Mucosa of stomach (tissue), 1 donor: ENCODE measurements around the gene ERCC3.

Source experiments
- H3K27me3 ChIP-seq: one replicate; pipeline ENCODE4 v1.7.0; 2013; ENCODE audit warnings: mild to moderate bottlenecking, low read length; ENCODE audit not compliant: control insufficient read depth, insufficient read depth
- H3K36me3 ChIP-seq: one replicate; pipeline ENCODE4 v1.7.0; 2013; ENCODE audit warnings: low read length; ENCODE audit not compliant: control insufficient read depth, insufficient read depth
- H3K4me1 ChIP-seq: one replicate; pipeline ENCODE4 v1.7.0; 2013; ENCODE audit warnings: mild to moderate bottlenecking, low read length; ENCODE audit not compliant: control insufficient read depth, insufficient read depth
- H3K4me3 ChIP-seq: one replicate; pipeline ENCODE4 v1.7.0; 2013; ENCODE audit warnings: low read length
- H3K9ac ChIP-seq: one replicate; pipeline ENCODE4 v1.7.0; 2013; ENCODE audit warnings: mild to moderate bottlenecking, low read length, moderate library complexity
- H3K9me3 ChIP-seq: one replicate; pipeline ENCODE4 v1.7.0; 2013; ENCODE audit warnings: mild to moderate bottlenecking, low read length, moderate library complexity; ENCODE audit not compliant: control insufficient read depth
- donor health status: Pancreatic carcinoma.

ERCC3 gene

DNA sequence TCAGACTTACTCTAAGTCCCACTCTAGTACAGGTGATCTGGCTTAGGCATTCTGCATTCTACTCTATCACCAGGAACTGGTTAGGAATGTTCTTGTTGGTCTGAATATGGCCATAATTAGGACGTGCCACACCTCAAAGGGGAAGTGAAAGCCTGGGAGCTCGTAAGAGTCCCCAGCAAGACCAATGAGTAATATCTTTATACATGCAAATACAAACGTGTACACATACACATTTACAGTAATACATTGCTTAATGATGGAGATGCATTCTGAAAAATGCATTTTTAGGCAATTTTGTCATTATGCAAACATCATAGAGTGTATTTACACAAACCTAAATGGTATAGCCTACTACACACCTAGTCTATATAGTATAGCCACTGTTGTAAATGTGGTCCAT is 19.5 kb upstream of the ERCC3 start:
- H3K9ac ChIP-seq, result no peak overlapping the region
- no peak overlapping the region for H3K4me3 ChIP-seq
- peaks cover 6% of the 10 kb centered on the region for H3K4me1 ChIP-seq
- no peaks in the 10 kb centered on the region for H3K27me3 ChIP-seq
- H3K36me3 ChIP-seq, result no peaks in the 10 kb centered on the region
- H3K9me3 ChIP-seq, result no peaks in the 10 kb centered on the region

DNA sequence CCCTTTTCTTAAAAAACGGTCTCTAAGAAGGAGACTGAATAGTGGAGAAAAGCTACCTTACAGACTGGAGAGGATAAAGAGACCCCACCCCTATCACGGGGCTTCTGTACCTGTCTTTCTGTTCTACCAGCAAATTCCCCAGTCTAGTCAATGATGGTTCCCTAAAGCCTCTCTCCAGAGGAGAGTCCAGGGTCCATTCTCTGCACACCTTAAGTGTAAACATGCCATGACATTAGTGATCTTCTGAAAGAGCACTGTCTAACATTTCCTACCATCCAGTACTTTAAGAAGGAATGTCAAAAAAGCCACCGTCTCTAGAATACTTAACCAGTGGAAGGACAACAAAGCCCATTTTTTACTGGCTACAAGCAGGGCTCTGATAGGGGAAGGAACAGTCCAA is 17.0 kb upstream of the ERCC3 start:
- no peaks in the 10 kb centered on the region for H3K9me3 ChIP-seq
- no peak overlapping the region for H3K9ac ChIP-seq
- H3K27me3 ChIP-seq, result no peaks in the 10 kb centered on the region
- no peak overlapping the region for H3K4me3 ChIP-seq
- peaks cover 6% of the 10 kb centered on the region for H3K4me1 ChIP-seq
- no peaks in the 10 kb centered on the region for H3K36me3 ChIP-seq

DNA sequence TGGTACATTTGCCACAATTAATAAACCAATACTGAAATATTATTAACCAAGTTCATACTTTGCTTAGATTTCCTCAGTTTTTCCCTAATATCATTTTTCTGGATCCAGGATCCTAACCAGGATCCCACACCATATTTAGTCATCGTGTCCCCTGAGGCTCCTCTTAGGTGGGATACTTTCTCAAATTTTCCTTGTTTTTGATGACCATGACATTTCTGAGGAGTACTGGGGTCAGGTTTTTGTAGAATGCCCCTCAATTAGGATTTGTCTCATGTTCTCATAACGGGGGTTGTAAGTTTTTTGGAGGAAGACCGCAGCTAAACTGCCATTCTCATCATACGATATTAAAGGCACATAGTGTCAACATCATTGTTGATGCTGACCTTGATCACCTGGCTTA is 15.5 kb upstream of the ERCC3 start:
- Histone ChIP-seq H3K4me3 (no peak overlapping the region), H3K36me3 (no peaks in the 10 kb centered on the region), H3K27me3 (no peaks in the 10 kb centered on the region), H3K9ac (no peak overlapping the region), H3K9me3 (no peaks in the 10 kb centered on the region), H3K4me1 (no peaks in the 10 kb centered on the region)

DNA sequence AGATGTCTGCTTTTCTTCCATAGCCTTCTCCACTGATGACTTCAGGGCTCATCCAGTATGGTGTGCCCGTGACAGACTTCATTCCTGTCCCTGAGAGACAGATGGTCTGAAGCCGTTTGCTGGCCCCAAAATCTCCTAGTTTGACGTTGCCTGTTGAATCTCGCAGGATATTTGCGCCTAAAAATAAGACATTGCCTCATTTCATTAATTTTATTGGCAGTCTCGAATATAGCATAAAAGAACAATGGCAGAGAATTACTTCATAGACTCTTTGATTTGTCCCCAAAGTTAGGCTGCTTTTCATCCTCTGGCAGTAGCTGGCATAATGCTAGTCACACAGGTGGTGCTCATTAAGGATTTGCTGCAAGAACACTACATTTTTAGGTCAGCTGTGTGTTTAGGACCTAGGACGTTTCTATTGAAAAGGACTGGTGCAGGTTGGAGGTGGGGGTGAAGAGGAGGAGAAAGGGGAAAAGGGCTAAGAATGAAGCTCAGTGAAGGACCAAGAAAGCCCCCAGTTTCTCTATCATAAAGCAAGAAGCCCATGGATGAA is 14.7 kb upstream of the ERCC3 start:
- H3K4me1 ChIP-seq, result no peaks in the 10 kb centered on the region
- H3K27me3 ChIP-seq, result no peaks in the 10 kb centered on the region
- H3K9me3 ChIP-seq, result no peaks in the 10 kb centered on the region
- no peaks in the 10 kb centered on the region for H3K36me3 ChIP-seq
- H3K4me3 ChIP-seq, result no peak overlapping the region
- no peak overlapping the region for H3K9ac ChIP-seq

DNA sequence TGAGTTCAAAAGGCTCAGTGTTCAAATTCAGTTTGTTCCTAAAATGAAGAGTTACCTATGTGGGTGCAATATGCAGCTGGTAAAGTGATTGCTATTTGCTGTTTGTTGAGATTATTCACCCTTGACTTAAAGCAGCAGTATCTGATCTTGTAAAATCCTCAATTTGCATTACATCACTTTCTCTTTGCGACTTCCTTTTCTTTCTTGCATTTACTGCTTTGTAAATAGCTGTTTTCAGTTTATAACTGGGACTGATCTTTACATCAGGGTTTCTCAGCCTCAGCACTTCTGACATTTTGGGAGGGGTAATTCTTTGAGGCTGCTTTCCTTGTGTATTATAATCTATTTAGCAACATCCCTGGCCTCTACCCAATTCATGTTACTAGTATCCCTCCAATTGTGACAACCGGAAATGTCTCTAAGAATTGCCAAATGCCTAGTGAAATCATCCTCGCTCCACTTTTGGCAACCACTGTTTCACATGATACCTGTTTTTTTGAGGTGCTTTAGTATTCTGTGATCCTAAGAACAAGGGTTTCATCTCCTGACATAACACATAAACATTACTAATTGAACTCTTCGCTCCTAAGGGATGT is 12.1 kb upstream of the ERCC3 start:
- Histone ChIP-seq H3K27me3 (no peaks in the 10 kb centered on the region), H3K4me3 (no peak overlapping the region), H3K4me1 (no peaks in the 10 kb centered on the region), H3K9me3 (no peaks in the 10 kb centered on the region), H3K36me3 (no peaks in the 10 kb centered on the region), H3K9ac (no peak overlapping the region)

DNA sequence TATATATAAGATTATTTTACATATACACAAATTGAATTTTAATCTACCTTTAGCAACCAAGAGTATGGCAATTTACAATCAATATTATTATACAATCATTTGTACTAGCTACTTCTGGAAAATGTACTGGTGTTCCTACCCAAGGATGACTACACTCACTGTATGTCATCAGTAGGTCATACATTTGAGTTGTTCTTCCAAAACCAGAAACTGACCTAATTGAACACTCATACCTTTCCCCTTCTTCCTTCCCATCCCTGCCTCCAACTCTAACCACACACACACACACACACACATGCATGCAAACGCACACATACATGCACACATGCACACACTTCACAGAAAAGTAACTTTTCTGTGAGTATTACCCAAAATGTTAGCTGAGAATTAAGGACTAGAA is 8.2 kb upstream of the ERCC3 start:
- Histone ChIP-seq H3K4me1 (no peaks in the 10 kb centered on the region), H3K36me3 (no peaks in the 10 kb centered on the region)

DNA sequence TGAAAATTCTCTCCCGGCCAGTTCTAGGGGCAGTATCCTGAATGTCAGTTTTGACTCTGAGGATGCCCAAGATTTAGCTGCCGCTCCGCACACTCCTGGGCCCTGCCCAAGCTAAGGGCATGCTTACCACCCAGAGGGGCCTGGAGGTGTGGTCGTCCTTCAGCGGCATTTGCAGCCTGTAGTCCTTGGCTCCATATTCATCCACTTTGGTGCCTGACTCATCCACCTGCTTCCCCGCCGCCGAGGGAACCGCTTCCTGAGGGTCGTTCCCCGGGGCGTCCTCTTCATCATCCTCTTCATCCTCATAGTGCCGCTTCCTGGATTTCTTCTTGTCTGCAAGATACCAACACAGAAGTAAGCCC is 577 bp downstream of the ERCC3 start:
- peak overlapping the region; percentile 93 for H3K9ac ChIP-seq
- H3K36me3 ChIP-seq, result peaks cover 14% of the 10 kb centered on the region
- H3K9me3 ChIP-seq, result no peaks in the 10 kb centered on the region
- no peaks in the 10 kb centered on the region for H3K27me3 ChIP-seq
- H3K4me1 ChIP-seq, result peaks cover 10% of the 10 kb centered on the region
- peak overlapping the region; percentile 93 for H3K4me3 ChIP-seq

More for the DNA sequence above, 8.2 kb upstream of the ERCC3 start:
- H3K4me3 ChIP-seq, result no peak overlapping the region
- no peak overlapping the region for H3K9ac ChIP-seq
- no peaks in the 10 kb centered on the region for H3K27me3 ChIP-seq
- H3K9me3 ChIP-seq, result no peaks in the 10 kb centered on the region

DNA sequence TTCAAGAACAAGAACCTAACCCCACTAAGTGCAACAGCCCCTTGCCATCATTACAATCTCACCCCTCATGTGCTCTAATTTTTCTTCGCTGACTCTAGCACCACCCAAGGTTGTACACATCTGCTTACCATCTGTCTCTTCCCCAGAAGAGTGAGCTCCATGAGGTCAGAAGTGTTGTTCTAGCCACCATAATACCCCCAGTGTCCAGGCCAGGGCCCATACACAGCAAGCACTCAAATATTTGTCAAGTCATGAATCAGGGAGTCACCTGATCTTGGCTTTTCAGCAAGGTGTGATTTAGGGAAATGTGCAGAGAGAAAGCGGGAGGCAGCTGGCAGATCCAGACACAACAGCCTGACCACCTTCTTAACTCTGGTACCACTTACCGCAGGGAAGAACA is 5.7 kb downstream of the ERCC3 start:
- Histone ChIP-seq H3K27me3 (no peaks in the 10 kb centered on the region), H3K36me3 (peaks cover 14% of the 10 kb centered on the region), H3K4me1 (peaks cover 8% of the 10 kb centered on the region), H3K4me3 (no peak overlapping the region), H3K9me3 (no peaks in the 10 kb centered on the region), H3K9ac (no peak overlapping the region)

DNA sequence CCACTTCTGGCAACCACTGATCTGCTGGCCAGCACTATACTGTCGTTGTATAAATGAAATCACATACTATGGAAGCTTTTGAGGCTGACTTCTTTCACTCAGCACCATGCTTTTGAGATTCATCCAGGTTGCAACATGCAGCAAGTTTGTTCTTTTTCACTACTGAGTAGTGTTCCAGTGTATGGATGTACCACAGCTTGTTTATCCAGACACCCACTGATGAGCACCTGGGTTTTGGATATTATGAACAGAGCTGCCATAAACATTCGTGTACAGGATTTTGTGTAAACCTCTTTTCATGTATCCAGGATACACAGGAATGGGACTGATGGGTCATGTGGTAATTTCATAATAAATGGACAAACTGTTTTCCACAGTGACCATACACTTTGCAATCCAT is 10.7 kb downstream of the ERCC3 start:
- H3K4me3 ChIP-seq, result no peak overlapping the region
- no peaks in the 10 kb centered on the region for H3K9me3 ChIP-seq
- no peaks in the 10 kb centered on the region for H3K36me3 ChIP-seq
- H3K9ac ChIP-seq, result no peak overlapping the region
- no peaks in the 10 kb centered on the region for H3K27me3 ChIP-seq
- H3K4me1 ChIP-seq, result no peaks in the 10 kb centered on the region

DNA sequence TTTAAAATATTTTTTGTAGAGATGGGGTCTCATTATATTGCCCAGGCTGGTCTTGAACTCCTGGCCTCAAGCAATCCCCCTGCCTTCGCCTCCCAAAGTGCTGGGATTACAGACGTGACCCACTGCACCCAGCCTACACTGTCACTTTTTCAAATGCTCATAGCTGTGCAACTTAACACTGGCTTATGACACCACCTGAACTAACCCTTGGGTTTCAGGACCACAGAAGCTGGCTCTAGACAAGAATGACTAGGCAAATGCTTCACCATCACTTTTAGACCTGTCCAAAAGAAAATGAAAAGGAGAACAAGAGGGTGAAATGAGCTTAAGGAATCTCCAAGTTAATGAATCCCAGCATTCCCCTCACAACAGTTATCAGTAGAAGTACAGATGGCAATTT is 13.3 kb downstream of the ERCC3 start:
- Histone ChIP-seq H3K27me3 (no peaks in the 10 kb centered on the region), H3K4me3 (no peak overlapping the region), H3K9ac (no peak overlapping the region), H3K36me3 (peaks cover 9% of the 10 kb centered on the region), H3K9me3 (no peaks in the 10 kb centered on the region), H3K4me1 (no peaks in the 10 kb centered on the region)

DNA sequence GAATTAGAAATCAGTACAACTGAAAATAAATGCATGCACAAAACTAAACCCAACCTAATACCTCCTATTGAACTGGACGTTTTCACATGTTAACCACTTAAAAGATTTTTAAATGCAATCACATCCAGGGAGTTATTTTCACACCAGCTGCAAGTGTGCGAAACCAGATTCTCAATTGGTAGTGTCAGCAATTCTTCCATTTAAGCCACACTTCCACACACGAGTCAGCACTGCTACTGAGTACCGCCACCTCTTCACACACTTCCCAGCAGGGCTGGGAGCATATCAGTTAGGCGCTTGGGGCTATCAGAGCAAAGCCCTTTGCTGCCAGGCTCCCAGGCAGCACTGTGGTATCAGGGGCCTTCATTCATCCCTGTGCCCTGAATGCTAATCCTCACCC is 14.2 kb downstream of the ERCC3 start:
- Histone ChIP-seq H3K36me3 (peaks cover 12% of the 10 kb centered on the region), H3K4me3 (no peak overlapping the region), H3K9ac (no peak overlapping the region), H3K4me1 (no peaks in the 10 kb centered on the region), H3K9me3 (no peaks in the 10 kb centered on the region), H3K27me3 (no peaks in the 10 kb centered on the region)

DNA sequence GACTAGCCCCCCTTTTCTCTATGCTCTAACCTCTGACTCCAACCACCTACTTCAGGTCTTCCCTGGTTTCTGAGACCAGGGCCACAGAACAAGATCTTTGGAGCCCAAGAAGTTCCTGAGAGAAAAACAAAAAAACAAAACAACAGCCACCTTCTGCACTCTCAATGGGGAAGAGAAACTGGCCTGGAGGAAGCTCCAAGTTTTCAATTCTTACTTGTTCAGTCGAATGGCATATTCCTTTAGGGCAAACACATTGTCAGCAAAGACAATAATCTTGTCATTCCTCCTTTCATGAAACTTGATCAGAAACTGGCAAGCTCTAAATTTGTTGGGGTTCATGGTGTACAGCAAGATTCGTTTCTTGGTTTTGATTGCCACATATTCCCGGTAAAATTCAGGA is 15.0 kb downstream of the ERCC3 start:
- Histone ChIP-seq H3K36me3 (peaks cover 12% of the 10 kb centered on the region), H3K4me3 (no peak overlapping the region), H3K9me3 (no peaks in the 10 kb centered on the region), H3K9ac (no peak overlapping the region), H3K27me3 (no peaks in the 10 kb centered on the region), H3K4me1 (no peaks in the 10 kb centered on the region)

DNA sequence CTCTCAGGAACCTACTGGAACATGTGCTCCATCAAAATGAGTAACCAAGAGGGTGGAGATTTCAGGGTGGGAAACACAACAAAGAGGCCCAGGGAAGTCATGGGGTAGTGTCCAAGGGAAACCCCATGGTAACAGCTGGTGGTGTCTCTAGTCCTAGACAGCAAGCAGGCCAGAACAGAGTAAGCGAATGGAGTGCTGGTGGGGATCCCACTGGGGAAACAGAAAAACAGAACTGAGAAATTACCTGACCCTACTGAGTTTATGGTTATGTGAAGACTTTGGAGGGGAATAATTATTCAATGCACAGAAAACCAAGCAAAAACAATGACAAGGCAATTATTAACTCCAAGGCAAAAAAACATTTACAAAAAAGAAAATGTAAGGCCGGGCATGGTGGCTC is 16.9 kb downstream of the ERCC3 start:
- H3K9me3 ChIP-seq, result no peaks in the 10 kb centered on the region
- H3K9ac ChIP-seq, result no peak overlapping the region
- H3K36me3 ChIP-seq, result peaks cover 17% of the 10 kb centered on the region
- no peak overlapping the region for H3K4me3 ChIP-seq
- no peaks in the 10 kb centered on the region for H3K4me1 ChIP-seq
- no peaks in the 10 kb centered on the region for H3K27me3 ChIP-seq
